OCI-LY7 (cell line): ENCODE data around the gene LILRB3.
"Not testable (repeated sequence)": the region's sequence is repeated elsewhere in the genome, so short reads cannot be mapped to it uniquely, and the experiment has no call there.

Experiments
- CTCF ChIP-seq: fragments of 200-600 bp; sonication (generic); conservative IDR thresholded peaks from 2 replicates; pipeline ENCODE4 v1.5.1; 2014; ENCODE audit warnings: mild to moderate bottlenecking, antibody characterized with exemption, low read length, moderate library complexity, mixed read lengths
- EZH2phosphoT487 ChIP-seq: fragments of 200-600 bp; sonication (generic); IDR thresholded peaks from 2 replicates; pipeline ENCODE4 v1.6.1; 2018; ENCODE audit warnings: low read depth, borderline replicate concordance, mild to moderate bottlenecking, mixed run types, antibody characterized with exemption, low read length, moderate library complexity, mixed read lengths

GRCh38 chr19:54221947-54222346 is 860 bp downstream of the LILRB3 start:
- not testable (repeated sequence) for TF ChIP-seq CTCF, EZH2phosphoT487
